Measurements from ENCODE around the gene RPS5.
A peak's percentile ranks its signal among the peaks of the same experiment; 100 is the strongest.
"Not testable (repeated sequence)": the region's sequence is repeated elsewhere in the genome, so short reads cannot be mapped to it uniquely, and the experiment has no call there.

The RPS5 gene

DNA sequence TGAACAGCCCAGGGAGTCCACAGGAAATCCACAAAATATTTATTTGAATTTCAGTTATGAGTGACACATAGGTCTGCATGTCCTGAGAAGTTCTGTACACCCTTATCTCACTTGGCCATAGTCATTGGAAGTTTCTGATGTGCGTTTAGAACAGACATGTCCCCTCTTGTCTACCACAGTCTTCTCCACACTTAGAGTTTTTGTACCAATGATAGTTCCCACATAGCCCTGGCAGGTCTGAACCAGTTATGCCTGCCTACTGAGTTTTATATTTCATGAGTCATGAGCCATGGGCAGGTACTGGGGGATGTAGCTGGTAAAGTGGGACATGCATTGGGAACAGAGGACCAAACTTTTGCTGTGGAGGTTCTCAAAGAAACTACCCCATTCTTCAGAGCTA lies 41.5 kb downstream of the RPS5 start:
- Histone ChIP-seq H3K27me3 (ENCODE audit: insufficient read depth, low read length) (no peaks in the 10 kb centered on the region), H3K4me3 (ENCODE audit: low read length) (no peak overlapping the region), H3K27ac (ENCODE audit: low read depth, low read length) (no peak overlapping the region), H3K36me3 (ENCODE audit: insufficient read depth, low read length) (peaks cover 14% of the 10 kb centered on the region), H3K9me3 (ENCODE audit: insufficient read depth, low read depth, low read length) (peaks cover 58% of the 10 kb centered on the region), H3K9ac (ENCODE audit: low read depth, low read length) (no peak overlapping the region), H3K4me1 (ENCODE audit: insufficient read depth, low read length) (no peaks in the 10 kb centered on the region)
- 83% methylated on average over 1 of the region's 1 CpG for WGBS

DNA sequence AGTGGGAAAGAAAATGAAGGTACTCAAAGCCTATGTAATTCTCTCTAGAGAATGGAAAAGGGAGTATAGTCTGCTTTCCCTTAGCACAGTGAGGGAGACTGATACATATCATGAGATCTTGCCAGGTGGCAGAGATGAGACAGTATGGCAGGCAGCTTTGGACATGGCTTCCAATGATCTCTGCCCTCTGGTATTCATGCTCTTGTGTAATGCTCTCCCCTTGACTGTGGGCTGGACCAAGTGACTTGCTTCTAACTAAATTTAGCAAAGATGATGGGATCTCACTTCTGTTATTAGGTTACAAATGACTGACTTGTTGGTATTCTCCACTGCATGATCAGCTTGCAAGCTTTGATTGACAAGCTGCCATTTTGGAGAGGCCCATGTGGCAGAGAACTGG lies 42.7 kb downstream of the RPS5 start:
- H3K4me1 ChIP-seq (ENCODE audit: insufficient read depth, low read length): no peaks in the 10 kb centered on the region
- H3K27me3 ChIP-seq (ENCODE audit: insufficient read depth, low read length): no peaks in the 10 kb centered on the region
- H3K36me3 ChIP-seq (ENCODE audit: insufficient read depth, low read length): peaks cover 26% of the 10 kb centered on the region
- no peak overlapping the region for H3K4me3 ChIP-seq (ENCODE audit: low read length)
- H3K27ac ChIP-seq (ENCODE audit: low read depth, low read length): no peak overlapping the region
- H3K9ac ChIP-seq (ENCODE audit: low read depth, low read length): no peak overlapping the region
- peaks cover 70% of the 10 kb centered on the region for H3K9me3 ChIP-seq (ENCODE audit: insufficient read depth, low read depth, low read length)

DNA sequence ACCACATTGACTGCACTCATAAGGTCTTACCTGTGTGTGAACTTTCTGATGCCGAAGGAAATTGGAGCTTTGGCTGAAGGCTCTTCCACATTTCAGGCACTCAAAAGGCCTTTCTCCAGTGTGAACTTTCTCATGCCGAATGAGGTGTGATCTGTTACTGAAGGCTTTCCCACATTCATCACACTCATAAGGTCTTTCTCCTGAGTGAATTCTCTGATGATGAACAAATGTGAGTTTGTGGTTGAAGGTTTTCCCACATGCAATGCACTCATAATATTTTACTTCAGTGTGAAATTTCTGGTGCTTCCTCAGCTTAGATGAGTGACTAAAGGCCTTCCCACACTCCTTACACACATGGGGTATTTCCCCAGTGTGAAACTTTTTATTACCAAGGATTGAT lies 47.1 kb downstream of the RPS5 start:
- no peak overlapping the region for H3K27ac ChIP-seq (ENCODE audit: low read depth, low read length)
- 0 out of 2 replicates have a peak overlapping the region, but pooled peaks have one; percentile 15 for H3K4me3 ChIP-seq (ENCODE audit: low read length)
- H3K36me3 ChIP-seq (ENCODE audit: insufficient read depth, low read length): peaks cover 49% of the 10 kb centered on the region
- WGBS: 100% methylated on average over 2 of the region's 2 CpGs
- H3K9ac ChIP-seq (ENCODE audit: low read depth, low read length): no peak overlapping the region
- H3K27me3 ChIP-seq (ENCODE audit: insufficient read depth, low read length): no peaks in the 10 kb centered on the region
- H3K9me3 ChIP-seq (ENCODE audit: insufficient read depth, low read depth, low read length): peaks cover 81% of the 10 kb centered on the region
- H3K4me1 ChIP-seq (ENCODE audit: insufficient read depth, low read length): no peaks in the 10 kb centered on the region

DNA sequence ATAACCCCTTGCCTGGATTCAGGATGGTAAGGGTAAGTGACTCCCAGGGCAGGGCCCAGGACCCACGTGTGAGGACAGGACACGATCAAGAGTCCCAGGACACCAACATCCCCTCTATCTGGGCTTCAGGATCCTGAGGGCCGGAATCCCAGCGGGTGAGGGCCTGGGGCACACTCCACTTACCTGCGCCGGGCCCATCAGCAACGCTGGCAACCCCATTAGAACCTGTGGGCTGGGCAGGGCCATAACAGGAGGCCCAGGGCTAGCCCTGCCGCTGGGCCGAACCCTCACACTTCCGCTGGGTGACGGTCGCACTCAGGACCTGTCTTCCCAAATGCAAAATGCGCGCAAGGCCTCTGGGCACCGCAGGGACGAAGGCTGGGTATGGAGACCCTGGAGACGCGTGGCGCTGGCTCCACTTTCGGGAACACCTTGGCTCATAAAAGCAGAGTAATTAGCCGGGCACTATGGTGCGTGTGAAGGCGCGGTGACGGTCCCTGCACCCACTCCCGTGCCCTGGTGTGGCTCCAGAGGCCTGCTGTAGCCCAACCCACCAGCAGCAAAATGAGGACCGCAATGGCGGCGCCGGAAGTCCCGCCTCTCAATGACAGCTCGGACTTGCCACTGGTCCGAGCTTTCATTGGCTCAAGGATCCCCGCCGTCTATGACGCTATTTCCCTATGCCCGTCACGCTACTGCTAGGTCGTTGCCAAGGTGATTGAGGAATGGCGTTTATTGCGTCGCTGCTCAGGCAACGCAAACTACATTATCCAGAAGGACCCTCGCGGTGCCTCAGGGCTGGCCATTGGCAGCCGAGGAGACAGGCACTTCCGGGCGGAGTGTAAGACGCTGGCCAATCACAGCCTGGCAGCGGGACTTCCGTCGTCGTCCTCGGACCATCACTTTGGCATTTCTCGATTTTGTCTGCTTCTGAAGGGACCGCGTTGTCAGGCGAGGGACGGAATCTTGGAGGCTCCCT lies 52.8 kb downstream of the RPS5 start, which contains the start of gene ZNF132:
Gene ZNF132, minus strand, starts transcription at position 578 of the 979 bp plus-strand sequence. Its CDS starts 332 bp downstream, at position 246.
- Histone ChIP-seq H3K4me1 (ENCODE audit: insufficient read depth, low read length) (no peaks in the 10 kb centered on the region), H3K9ac (ENCODE audit: low read depth, low read length) (0 out of 2 replicates have a peak within 1 kb of the TSS, but pooled peaks have one; percentile 25), H3K4me3 (ENCODE audit: low read length) (peak within 1 kb of the TSS; percentile 71), H3K27ac (ENCODE audit: low read depth, low read length) (peak within 1 kb of the TSS; percentile 28; the same call in 1 of the 2 replicates), H3K36me3 (ENCODE audit: insufficient read depth, low read length) (peaks cover 22% of the 10 kb centered on the region), H3K9me3 (ENCODE audit: insufficient read depth, low read depth, low read length) (peaks cover 38% of the 10 kb centered on the region), H3K27me3 (ENCODE audit: insufficient read depth, low read length) (peaks cover 15% of the 10 kb centered on the region; the same call in 1 of the 2 replicates)
- WGBS: 9% methylated on average over 59 of the region's 59 CpGs

DNA sequence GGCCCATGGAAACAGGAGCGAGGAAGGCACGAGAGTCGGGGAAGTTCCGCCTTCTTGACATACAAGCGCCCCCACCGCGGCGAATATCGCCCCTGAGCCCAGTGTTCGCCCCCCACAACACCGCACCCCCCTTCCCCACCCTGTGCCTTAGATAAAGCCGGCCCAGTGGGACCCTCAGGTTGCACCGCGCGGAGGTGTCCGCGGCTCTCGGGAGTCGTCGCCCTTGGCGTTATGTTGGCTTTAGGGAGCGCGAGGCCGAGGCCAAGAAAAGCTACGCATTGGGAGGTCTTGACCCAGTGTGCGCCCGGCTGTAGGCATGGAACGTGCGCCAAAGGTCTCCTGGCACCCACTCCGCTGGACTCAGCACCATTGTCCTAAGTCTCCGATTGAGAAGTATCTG lies 53.5 kb downstream of the RPS5 start:
- Histone ChIP-seq H3K4me3 (ENCODE audit: low read length) (peak overlapping the region; percentile 71), H3K4me1 (ENCODE audit: insufficient read depth, low read length) (no peaks in the 10 kb centered on the region), H3K36me3 (ENCODE audit: insufficient read depth, low read length) (peaks cover 15% of the 10 kb centered on the region), H3K9ac (ENCODE audit: low read depth, low read length) (no peak overlapping the region), H3K9me3 (ENCODE audit: insufficient read depth, low read depth, low read length) (peaks cover 31% of the 10 kb centered on the region), H3K27me3 (ENCODE audit: insufficient read depth, low read length) (peaks cover 19% of the 10 kb centered on the region; the same call in 1 of the 2 replicates), H3K27ac (ENCODE audit: low read depth, low read length) (no peak overlapping the region; the same call in 1 of the 2 replicates)
- 49% methylated on average over 31 of the region's 31 CpGs for WGBS

DNA sequence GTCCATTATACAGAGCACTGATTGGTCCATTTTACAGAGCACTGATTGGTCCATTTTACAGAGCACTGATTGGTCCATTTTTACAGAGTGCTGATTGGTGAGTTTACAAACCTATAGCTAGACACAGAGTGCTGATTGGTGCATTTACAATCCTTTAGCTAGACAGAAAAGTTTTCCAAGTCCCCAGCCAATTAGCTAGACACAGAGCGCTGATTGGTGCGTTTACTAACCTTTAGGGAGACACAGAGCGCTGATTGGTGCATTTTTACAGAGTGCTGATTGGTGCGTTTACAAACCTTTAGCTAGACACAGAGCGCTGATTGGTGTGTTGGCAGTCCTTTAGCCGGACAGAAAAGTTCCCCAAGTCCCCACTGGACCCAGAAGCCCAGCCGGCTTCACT lies 55.9 kb downstream of the RPS5 start:
- H3K36me3 ChIP-seq (ENCODE audit: insufficient read depth, low read length): not testable (repeated sequence)
- peaks cover 25% of the 10 kb centered on the region for H3K9me3 ChIP-seq (ENCODE audit: insufficient read depth, low read depth, low read length)

More for the DNA sequence above, 55.9 kb downstream of the RPS5 start:
- not testable (repeated sequence) for H3K27ac ChIP-seq (ENCODE audit: low read depth, low read length); H3K9ac ChIP-seq (ENCODE audit: low read depth, low read length); H3K4me3 ChIP-seq (ENCODE audit: low read length); H3K4me1 ChIP-seq (ENCODE audit: insufficient read depth, low read length)
- H3K27me3 ChIP-seq (ENCODE audit: insufficient read depth, low read length): peaks cover 21% of the 10 kb centered on the region; the same call in 1 of the 2 replicates
- 84% methylated on average over 7 of the region's 7 CpGs for WGBS

Measured in HUES64 (cell line).